PFSK-1 (cell line): ENCODE measurements around the gene NIPAL3.

Source experiments
- FOXP2 ChIP-seq: optimal IDR thresholded peaks from 2 replicates; pipeline ENCODE3; 2011; ENCODE audit warnings: borderline replicate concordance, control low read depth, inconsistent platforms; ENCODE audit not compliant: insufficient read depth; ENCODE audit errors: extremely low read length, extremely low read depth
- POLR2AphosphoS5 ChIP-seq: IDR thresholded peaks from 2 replicates; pipeline ENCODE4 v1.6.1; 2012; ENCODE audit warnings: low read depth, mild to moderate bottlenecking, control low read depth, low read length, moderate library complexity
- SIN3A ChIP-seq: IDR thresholded peaks from 2 replicates; pipeline ENCODE4 v1.6.1; 2012; ENCODE audit warnings: mild to moderate bottlenecking, low read length, moderate library complexity, borderline replicate concordance; ENCODE audit not compliant: insufficient read depth
- TAF1 ChIP-seq: IDR thresholded peaks from 2 replicates; pipeline ENCODE4 v1.6.1; 2012; ENCODE audit warnings: low read length, control low read depth, borderline replicate concordance; ENCODE audit not compliant: insufficient read depth
- TF ChIP-seq, protein P1 (sequence below), 2 experiments: IDR thresholded peaks; 2 replicates each; pipeline versions ENCODE4 v1.6.1 to v1.8.0; 2011 to 2012; ENCODE audit warnings: low read depth in 2 of 2, low read length in 2 of 2, control low read depth in 1 of 2, inconsistent platforms in 1 of 2, mild to moderate bottlenecking in 1 of 2, moderate library complexity in 1 of 2; ENCODE audit not compliant: insufficient read depth in 1 of 2

Gene NIPAL3

DNA sequence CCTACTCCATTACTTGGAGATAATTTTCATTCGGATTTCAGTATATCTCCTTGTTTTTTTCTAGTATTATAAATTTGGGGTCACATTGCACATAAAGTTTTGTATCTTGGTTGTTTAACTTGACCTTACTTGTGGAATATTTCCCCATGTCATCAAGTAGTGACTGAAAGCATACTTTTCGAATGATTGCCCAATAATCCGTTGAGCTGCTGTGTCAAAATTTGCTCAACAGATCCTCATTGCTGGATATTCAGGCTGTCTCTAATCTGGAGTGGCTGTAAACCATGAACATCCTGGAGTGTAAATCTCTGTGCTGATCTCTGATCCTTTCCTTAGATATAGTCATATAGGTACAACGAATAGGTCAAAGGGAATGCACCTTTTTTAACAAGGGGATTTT, 4.9 kb downstream of the NIPAL3 start:
- TF ChIP-seq, protein P1, sequence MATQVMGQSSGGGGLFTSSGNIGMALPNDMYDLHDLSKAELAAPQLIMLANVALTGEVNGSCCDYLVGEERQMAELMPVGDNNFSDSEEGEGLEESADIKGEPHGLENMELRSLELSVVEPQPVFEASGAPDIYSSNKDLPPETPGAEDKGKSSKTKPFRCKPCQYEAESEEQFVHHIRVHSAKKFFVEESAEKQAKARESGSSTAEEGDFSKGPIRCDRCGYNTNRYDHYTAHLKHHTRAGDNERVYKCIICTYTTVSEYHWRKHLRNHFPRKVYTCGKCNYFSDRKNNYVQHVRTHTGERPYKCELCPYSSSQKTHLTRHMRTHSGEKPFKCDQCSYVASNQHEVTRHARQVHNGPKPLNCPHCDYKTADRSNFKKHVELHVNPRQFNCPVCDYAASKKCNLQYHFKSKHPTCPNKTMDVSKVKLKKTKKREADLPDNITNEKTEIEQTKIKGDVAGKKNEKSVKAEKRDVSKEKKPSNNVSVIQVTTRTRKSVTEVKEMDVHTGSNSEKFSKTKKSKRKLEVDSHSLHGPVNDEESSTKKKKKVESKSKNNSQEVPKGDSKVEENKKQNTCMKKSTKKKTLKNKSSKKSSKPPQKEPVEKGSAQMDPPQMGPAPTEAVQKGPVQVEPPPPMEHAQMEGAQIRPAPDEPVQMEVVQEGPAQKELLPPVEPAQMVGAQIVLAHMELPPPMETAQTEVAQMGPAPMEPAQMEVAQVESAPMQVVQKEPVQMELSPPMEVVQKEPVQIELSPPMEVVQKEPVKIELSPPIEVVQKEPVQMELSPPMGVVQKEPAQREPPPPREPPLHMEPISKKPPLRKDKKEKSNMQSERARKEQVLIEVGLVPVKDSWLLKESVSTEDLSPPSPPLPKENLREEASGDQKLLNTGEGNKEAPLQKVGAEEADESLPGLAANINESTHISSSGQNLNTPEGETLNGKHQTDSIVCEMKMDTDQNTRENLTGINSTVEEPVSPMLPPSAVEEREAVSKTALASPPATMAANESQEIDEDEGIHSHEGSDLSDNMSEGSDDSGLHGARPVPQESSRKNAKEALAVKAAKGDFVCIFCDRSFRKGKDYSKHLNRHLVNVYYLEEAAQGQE (IDR thresholded peaks at IDR 0.05; ENCODE audit: insufficient read depth in 1 of 2, low read depth in 2 of 2, low read length in 2 of 2): no peak
- no peak for TF ChIP-seq SIN3A
- TF ChIP-seq TAF1: no peak
- TF ChIP-seq POLR2AphosphoS5: no peak
- no peak for TF ChIP-seq FOXP2

DNA sequence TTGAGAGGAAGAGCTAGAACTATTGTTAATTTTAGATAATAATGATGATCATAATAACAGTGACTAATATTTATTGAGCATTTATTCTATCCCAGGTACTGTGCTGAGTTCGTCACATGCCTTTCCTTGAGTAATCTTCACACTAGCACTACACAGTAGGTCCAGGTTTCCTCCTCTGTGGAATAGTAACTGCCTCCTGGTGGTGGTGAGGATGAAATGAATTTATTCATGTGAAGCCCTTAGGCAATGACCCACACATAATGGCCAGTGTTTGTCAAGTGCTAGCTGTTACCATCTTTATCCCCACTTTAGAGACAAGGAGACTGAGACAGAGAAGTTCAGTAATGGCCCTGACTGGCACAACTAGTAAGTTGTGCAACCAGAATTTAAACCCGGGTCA, 5.9 kb downstream of the NIPAL3 start:
- TF ChIP-seq TAF1 (no peak), POLR2AphosphoS5 (no peak), FOXP2 (no peak), SIN3A (no peak)
- TF ChIP-seq, protein P1 (IDR thresholded peaks at IDR 0.05; ENCODE audit: insufficient read depth in 1 of 2, low read depth in 2 of 2, low read length in 2 of 2): no peak

DNA sequence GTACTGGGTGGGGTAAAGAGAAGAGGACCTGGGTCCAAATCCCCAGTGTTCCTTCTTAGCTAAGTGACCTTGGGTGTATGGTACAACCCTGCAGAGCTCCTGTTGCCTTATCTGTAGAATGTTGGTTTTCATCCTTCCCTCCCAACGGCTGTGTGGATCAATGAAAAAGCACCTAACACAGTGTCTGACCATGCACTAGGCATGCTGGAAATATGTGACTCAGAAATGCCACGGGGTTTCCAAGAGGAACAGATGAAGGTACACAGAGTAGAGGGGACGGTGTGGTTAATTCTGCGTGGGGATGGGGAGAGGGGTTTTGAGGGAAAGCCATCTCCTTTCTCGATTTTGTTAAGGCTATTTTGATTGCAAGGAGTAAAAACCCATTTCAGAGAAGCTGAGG, 8.6 kb downstream of the NIPAL3 start:
- TF ChIP-seq POLR2AphosphoS5 (no peak), SIN3A (no peak), FOXP2 (no peak)
- TF ChIP-seq, protein P1 (IDR thresholded peaks at IDR 0.05; ENCODE audit: insufficient read depth in 1 of 2, low read depth in 2 of 2, low read length in 2 of 2): no peak

DNA sequence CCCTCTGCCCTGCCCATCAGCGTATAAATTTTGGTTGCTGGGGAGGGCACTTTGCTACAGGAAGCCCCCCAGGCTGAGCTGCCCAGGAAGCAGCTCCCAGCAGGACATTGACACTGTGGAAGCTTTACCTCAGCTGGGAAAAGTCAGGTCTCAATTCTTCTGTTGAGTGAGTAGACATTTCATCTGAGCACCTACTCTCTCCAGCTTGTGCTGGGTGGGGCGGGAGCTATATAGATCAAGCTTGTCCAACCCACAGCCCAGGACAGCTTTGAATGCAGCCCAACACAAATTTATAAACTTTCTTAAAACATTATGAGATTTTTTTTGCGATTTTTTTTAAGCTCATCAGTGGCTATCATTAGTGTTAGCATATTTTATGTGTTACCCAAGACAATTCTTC, 9.4 kb downstream of the NIPAL3 start:
- TF ChIP-seq, protein P1 (IDR thresholded peaks at IDR 0.05; ENCODE audit: insufficient read depth in 1 of 2, low read depth in 2 of 2, low read length in 2 of 2): no peak
- TF ChIP-seq SIN3A (no peak), TAF1 (no peak), POLR2AphosphoS5 (no peak), FOXP2 (no peak)

DNA sequence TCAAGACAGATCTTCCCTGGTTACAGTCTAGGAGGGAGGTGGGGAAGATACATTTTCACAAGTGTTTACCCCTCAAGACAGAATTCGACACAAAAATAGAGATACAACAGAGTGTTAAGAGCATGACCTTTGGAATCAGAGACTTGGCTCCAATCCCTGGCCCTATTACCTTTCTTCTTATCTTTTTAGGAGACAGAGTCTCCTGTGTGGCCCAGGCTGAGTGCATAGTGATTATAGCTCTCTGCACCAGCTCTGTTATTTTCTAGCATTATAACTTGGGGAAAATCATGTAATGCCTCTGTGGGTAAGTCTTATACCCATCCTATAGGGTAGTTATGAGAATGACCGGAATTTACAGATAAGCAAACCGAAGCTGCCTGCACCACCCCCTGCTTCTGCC, 9.8 kb downstream of the NIPAL3 start:
- TF ChIP-seq FOXP2 (no peak), POLR2AphosphoS5 (no peak)
